Fibroblast of lung (primary cell): ENCODE measurements around the gene OAF. TPM values are rescaled to one million over a fixed set of nuclear protein-coding genes. Genes with fewer than 3 reads are reported as not detected.

Experiments
- DNase-seq, 2 donors: peaks; one replicate each; pipeline versions ENCODE4 v3.0.0 to v3.0.0-alpha.2; 2010; ENCODE audit warnings: low read depth in 2 of 2
- H2AFZ ChIP-seq: 2 replicates; pipeline ENCODE4 v1.5.1; 2012; ENCODE audit warnings: low read length, control low read depth, inconsistent platforms
- H3K27ac ChIP-seq: 2 replicates; pipeline ENCODE4 v1.5.1; 2011; ENCODE audit warnings: low read length, control low read depth; ENCODE audit not compliant: insufficient read depth
- H3K27me3 ChIP-seq: 2 replicates; pipeline ENCODE4 v1.5.1; 2011; ENCODE audit warnings: mild to moderate bottlenecking, low read length; ENCODE audit not compliant: control insufficient read depth, insufficient read depth
- H3K36me3 ChIP-seq: 2 replicates; pipeline ENCODE4 v1.5.1; 2011; ENCODE audit warnings: low read length; ENCODE audit not compliant: control insufficient read depth, insufficient read depth
- H3K4me1 ChIP-seq: 2 replicates; pipeline ENCODE4 v1.5.1; 2011; ENCODE audit warnings: low read length; ENCODE audit not compliant: control insufficient read depth, insufficient read depth; ENCODE audit errors: extremely low read depth
- H3K4me2 ChIP-seq: 2 replicates; pipeline ENCODE4 v1.5.1; 2011; ENCODE audit warnings: low read length, control low read depth; ENCODE audit not compliant: insufficient read depth; ENCODE audit errors: extremely low read depth
- H3K4me3 ChIP-seq, 4 experiments: fragments of 200-600 bp in 1 of 4; sonication (generic) in 1 of 4; replicated peaks in 1 of 4; 2 replicates each; pipeline ENCODE4 v1.5.1; 2011 to 2016; ENCODE audit warnings: low read length in 4 of 4, low read depth in 3 of 4, mild to moderate bottlenecking in 3 of 4, control low read depth in 2 of 4, inconsistent platforms in 1 of 4, mixed read lengths in 1 of 4; ENCODE audit not compliant: insufficient read depth in 1 of 4; ENCODE audit errors: control extremely low read depth in 1 of 4
- H3K79me2 ChIP-seq: 2 replicates; pipeline ENCODE4 v1.5.1; 2012; ENCODE audit warnings: mild to moderate bottlenecking, low read length, inconsistent platforms; ENCODE audit not compliant: control insufficient read depth, insufficient read depth
- H3K9ac ChIP-seq: 2 replicates; pipeline ENCODE4 v1.5.1; 2011; ENCODE audit warnings: mild to moderate bottlenecking, low read length, control low read depth; ENCODE audit not compliant: insufficient read depth
- H3K9me3 ChIP-seq: 2 replicates; pipeline ENCODE4 v1.5.1; 2012; ENCODE audit warnings: low read depth, low read length; ENCODE audit not compliant: control insufficient read depth, insufficient read depth
- H4K20me1 ChIP-seq: 2 replicates; pipeline ENCODE4 v1.5.1; 2011; ENCODE audit warnings: low read length; ENCODE audit not compliant: control insufficient read depth, insufficient read depth; ENCODE audit errors: extremely low read depth
- EZH2 ChIP-seq: IDR thresholded peaks from 2 replicates; pipeline ENCODE4 v1.5.1; 2012; ENCODE audit warnings: low read length, control low read depth, mild to moderate bottlenecking; ENCODE audit errors: missing control alignments
- polyA plus RNA-seq, 2 donors: library from polyadenylated mRNA; depleted of rRNA in 1 of 2; stranded (reverse) in 1 of 2; unstranded in 1 of 2; fragments of >200 nt; gene quantifications; 2 replicates each; pipeline ENCODE4 v1.2.1, GENCODE V29; 2011 to 2012; ENCODE audit warnings: missing spikeins in 1 of 2
- total RNA-seq: library from RNA; depleted of rRNA; stranded (reverse); fragments of >200 nt; gene quantifications from 2 replicates; pipeline ENCODE4 v1.2.1, GENCODE V29; 2014
- TF ChIP-seq, protein P1 (sequence below), 2 donors: IDR thresholded peaks in 1 of 2; conservative IDR thresholded peaks in 1 of 2; 1 replicate in 1 of 2; 2 replicates in 1 of 2; pipeline ENCODE4 v1.5.1; 2011 to 2012; ENCODE audit warnings: low read length in 2 of 2, control low read depth in 1 of 2, inconsistent platforms in 1 of 2, low read depth in 1 of 2, mild to moderate bottlenecking in 1 of 2

Gene OAF
- total and polyA plus RNA-seq, 2 donors (not counting 1 experiment from before 2014, with no cell fraction given) = 20.0 to 22.7 TPM

DNA sequence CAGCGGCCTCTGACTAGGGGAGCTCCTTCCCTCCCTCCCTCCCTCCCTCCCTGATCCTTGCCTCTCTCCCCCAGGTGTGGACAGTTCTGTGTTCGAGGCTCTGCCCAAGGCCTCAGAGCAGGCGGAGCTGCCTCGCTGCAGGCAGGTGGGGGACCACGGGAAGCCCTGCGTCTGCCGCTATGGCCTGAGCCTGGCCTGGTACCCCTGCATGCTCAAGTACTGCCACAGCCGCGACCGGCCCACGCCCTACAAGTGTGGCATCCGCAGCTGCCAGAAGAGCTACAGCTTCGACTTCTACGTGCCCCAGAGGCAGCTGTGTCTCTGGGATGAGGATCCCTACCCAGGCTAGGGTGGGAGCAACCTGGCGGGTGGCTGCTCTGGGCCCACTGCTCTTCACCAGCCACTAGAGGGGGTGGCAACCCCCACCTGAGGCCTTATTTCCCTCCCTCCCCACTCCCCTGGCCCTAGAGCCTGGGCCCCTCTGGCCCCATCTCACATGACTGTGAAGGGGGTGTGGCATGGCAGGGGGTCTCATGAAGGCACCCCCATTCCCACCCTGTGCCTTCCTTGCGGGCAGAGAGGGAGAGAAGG, 18.1 kb downstream of the OAF start:
- Histone ChIP-seq H3K4me3 (no peak overlapping the region), H3K4me2 (no peak overlapping the region), H3K27me3 (no peaks in the 10 kb centered on the region), H3K9ac (no peak overlapping the region), H3K36me3 (peaks cover 6% of the 10 kb centered on the region), H3K27ac (no peak overlapping the region), H3K9me3 (no peaks in the 10 kb centered on the region), H3K4me1 (no peaks in the 10 kb centered on the region), H3K79me2 (no peaks in the 10 kb centered on the region), H2AFZ (no peak overlapping the region), H4K20me1 (no peaks in the 10 kb centered on the region)
- no peak for TF ChIP-seq EZH2
- TF ChIP-seq, protein P1, sequence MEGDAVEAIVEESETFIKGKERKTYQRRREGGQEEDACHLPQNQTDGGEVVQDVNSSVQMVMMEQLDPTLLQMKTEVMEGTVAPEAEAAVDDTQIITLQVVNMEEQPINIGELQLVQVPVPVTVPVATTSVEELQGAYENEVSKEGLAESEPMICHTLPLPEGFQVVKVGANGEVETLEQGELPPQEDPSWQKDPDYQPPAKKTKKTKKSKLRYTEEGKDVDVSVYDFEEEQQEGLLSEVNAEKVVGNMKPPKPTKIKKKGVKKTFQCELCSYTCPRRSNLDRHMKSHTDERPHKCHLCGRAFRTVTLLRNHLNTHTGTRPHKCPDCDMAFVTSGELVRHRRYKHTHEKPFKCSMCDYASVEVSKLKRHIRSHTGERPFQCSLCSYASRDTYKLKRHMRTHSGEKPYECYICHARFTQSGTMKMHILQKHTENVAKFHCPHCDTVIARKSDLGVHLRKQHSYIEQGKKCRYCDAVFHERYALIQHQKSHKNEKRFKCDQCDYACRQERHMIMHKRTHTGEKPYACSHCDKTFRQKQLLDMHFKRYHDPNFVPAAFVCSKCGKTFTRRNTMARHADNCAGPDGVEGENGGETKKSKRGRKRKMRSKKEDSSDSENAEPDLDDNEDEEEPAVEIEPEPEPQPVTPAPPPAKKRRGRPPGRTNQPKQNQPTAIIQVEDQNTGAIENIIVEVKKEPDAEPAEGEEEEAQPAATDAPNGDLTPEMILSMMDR (conservative IDR thresholded peaks at IDR 0.05 in 1 of 2, IDR thresholded peaks at IDR 0.05 in 1 of 2; ENCODE audit: low read depth in 1 of 2, low read length in 2 of 2) = peak; percentile 2 to 17
- DNase-seq = no peak

DNA sequence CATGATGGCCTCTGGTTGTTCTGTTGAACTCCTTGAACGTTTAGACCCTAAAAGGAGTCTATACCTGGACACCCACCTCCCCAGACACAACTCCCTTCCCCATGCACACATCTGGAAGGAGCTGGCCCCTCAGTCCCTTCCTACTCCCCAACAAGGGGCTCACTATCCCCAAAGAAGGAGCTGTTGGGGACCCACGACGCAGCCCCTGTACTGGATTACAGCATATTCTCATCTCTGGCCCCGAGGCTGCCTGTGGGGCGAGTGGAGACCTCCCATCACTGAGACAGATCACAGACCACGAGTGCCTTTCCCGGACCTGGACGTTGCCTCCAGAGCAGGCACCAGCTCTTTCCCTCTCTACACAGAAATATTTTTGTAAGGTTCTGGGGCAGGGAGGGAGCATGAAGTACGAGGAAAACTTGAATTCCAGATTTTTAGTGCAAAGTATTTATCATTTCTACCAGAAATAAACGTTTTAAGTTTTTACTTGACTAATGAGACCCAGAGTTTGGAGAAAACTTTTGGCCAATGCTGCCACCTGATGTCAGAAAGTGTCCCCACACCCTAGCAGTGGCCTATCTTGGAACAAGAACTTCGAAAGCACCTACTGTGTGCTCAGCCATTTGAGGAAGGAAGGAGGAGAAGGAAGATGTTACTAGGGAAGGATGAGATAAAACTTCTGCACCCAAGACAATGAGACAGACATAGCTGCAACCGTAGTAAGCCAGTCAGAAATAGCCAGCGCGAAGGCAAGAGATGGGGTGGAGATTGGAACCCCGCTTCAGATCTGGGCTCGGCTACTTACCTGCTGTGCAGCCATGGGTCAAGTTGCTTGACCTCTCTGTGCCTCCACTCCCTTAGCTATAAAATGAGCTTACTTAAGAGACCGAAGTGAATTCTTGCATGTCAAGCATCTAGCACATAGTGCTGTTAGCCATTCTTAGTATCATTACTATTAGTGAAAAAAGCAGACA, 18.9 kb downstream of the OAF start:
- H3K9me3 ChIP-seq = no peaks in the 10 kb centered on the region
- H3K4me1 ChIP-seq = no peaks in the 10 kb centered on the region
- no peaks in the 10 kb centered on the region for H3K79me2 ChIP-seq
- no peak overlapping the region for H3K27ac ChIP-seq
- no peak overlapping the region for H2AFZ ChIP-seq
- H3K36me3 ChIP-seq = peaks cover 6% of the 10 kb centered on the region
- no peak overlapping the region for H3K9ac ChIP-seq
- no peaks in the 10 kb centered on the region for H4K20me1 ChIP-seq
- H3K4me2 ChIP-seq = no peak overlapping the region
- H3K4me3 ChIP-seq = no peak overlapping the region
- peak; percentile 16 to 42 for DNase-seq
- TF ChIP-seq EZH2 = no peak
- TF ChIP-seq, protein P1 (conservative IDR thresholded peaks at IDR 0.05 in 1 of 2, IDR thresholded peaks at IDR 0.05 in 1 of 2; ENCODE audit: low read depth in 1 of 2, low read length in 2 of 2) = peak; percentile 60 to 73
- peaks cover 3% of the 10 kb centered on the region for H3K27me3 ChIP-seq

DNA sequence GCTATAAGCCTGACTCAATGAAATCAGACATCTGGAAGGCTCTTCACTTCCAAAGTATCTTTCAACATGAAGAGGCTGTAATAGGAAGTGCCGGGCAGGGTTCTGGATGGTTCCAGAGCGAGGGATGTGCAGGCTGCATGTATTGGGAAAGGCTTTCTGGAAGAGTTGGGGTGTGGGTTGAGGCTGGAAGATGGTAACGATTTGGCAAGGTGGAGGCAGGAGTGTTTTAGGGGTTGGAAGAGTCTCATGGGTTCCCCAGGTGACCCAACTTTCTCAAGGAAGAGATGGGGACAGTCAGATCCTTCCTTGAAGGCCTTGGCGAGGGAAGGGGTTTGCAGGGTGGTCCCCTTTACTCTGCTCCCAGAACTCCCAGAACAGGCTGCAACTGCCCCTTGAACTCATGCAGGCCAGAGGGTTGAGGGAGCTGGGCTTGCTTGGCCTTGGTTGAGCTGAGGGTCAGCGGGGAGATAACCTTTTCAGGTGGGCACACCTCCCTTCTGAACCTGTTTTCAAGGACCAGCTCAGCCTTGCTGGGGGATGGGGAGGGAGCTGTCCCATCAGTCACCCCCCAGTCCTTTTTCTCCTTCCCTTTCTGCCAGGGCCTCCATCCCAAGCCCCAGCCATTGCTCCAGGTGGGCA, 19.7 kb downstream of the OAF start:
- no peaks in the 10 kb centered on the region for H3K9me3 ChIP-seq
- no peak overlapping the region for H3K4me3 ChIP-seq
- H4K20me1 ChIP-seq = no peaks in the 10 kb centered on the region
- DNase-seq = no peak
- H3K4me2 ChIP-seq = no peak overlapping the region
- H3K9ac ChIP-seq = no peak overlapping the region
- no peaks in the 10 kb centered on the region for H3K79me2 ChIP-seq
- no peak overlapping the region for H3K27ac ChIP-seq
- peaks cover 6% of the 10 kb centered on the region for H3K36me3 ChIP-seq
- H3K4me1 ChIP-seq = no peaks in the 10 kb centered on the region
- peaks cover 3% of the 10 kb centered on the region for H3K27me3 ChIP-seq
- no peak overlapping the region for H2AFZ ChIP-seq
- no peak for TF ChIP-seq EZH2
- TF ChIP-seq, protein P1 (conservative IDR thresholded peaks at IDR 0.05 in 1 of 2, IDR thresholded peaks at IDR 0.05 in 1 of 2; ENCODE audit: low read depth in 1 of 2, low read length in 2 of 2) = no peak
